Nephron progenitor cell (in vitro differentiated cells): ENCODE measurements around the gene POC1B.

Source experiments
- DNase-seq: peaks from one replicate; pipeline ENCODE4 v3.0.0; 2021
- H3K27ac Mint-ChIP-seq: 2 replicates; pipeline ENCODE4 v1.8.0; 2021; ENCODE audit warnings: mild to moderate bottlenecking, moderate library complexity, mixed read lengths
- H3K27me3 Mint-ChIP-seq: 2 replicates; pipeline ENCODE4 v1.8.0; 2021; ENCODE audit warnings: mild to moderate bottlenecking, low read depth, mixed read lengths; ENCODE audit not compliant: poor library complexity
- H3K36me3 Mint-ChIP-seq: 2 replicates; pipeline ENCODE4 v1.8.0; 2021; ENCODE audit warnings: low read depth, mixed read lengths
- H3K4me1 Mint-ChIP-seq: 2 replicates; pipeline ENCODE4 v1.8.0; 2021; ENCODE audit warnings: mixed read lengths
- H3K4me3 Mint-ChIP-seq: 2 replicates; pipeline ENCODE4 v1.8.0; 2021; ENCODE audit warnings: mild to moderate bottlenecking, moderate library complexity, mixed read lengths
- H3K9me3 Mint-ChIP-seq: 2 replicates; pipeline ENCODE4 v1.8.0; 2021; ENCODE audit warnings: mild to moderate bottlenecking, moderate library complexity, mixed read lengths
- TF ChIP-seq, protein P1 (sequence below): fragments of 200-600 bp; sonication (generic); IDR thresholded peaks from 2 replicates; pipeline ENCODE4 v1.5.0; 2021; ENCODE audit warnings: antibody characterized with exemption

The POC1B gene

DNA sequence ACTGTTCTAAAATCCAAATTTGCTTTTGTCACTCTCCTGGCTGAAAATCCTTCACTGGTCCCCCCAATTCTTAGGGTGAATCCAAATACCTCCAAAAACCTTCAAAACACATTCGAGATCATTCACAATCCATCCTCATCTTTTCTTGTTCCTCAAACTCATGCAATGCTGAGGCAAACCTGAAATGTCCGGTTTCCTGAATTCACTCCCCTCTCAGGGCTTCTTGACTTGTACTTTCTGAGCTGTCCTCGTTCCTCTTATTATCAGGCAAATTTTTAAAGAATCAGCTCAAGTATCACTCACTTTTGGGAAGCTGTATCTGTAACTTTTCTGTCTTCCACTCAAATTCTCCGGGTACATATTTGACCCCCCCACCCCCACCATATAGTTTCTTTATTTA lies 88.6 kb downstream of the POC1B start:
- Mint-ChIP-seq H3K4me1 (no peaks in the 10 kb centered on the region), H3K27me3 (peaks cover 4% of the 10 kb centered on the region), H3K4me3 (no peak overlapping the region), H3K36me3 (peaks cover 60% of the 10 kb centered on the region), H3K27ac (peak overlapping the region; percentile 5), H3K9me3 (peaks cover 40% of the 10 kb centered on the region)
- TF ChIP-seq, protein P1, sequence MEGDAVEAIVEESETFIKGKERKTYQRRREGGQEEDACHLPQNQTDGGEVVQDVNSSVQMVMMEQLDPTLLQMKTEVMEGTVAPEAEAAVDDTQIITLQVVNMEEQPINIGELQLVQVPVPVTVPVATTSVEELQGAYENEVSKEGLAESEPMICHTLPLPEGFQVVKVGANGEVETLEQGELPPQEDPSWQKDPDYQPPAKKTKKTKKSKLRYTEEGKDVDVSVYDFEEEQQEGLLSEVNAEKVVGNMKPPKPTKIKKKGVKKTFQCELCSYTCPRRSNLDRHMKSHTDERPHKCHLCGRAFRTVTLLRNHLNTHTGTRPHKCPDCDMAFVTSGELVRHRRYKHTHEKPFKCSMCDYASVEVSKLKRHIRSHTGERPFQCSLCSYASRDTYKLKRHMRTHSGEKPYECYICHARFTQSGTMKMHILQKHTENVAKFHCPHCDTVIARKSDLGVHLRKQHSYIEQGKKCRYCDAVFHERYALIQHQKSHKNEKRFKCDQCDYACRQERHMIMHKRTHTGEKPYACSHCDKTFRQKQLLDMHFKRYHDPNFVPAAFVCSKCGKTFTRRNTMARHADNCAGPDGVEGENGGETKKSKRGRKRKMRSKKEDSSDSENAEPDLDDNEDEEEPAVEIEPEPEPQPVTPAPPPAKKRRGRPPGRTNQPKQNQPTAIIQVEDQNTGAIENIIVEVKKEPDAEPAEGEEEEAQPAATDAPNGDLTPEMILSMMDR = no peak
- no peak for DNase-seq

DNA sequence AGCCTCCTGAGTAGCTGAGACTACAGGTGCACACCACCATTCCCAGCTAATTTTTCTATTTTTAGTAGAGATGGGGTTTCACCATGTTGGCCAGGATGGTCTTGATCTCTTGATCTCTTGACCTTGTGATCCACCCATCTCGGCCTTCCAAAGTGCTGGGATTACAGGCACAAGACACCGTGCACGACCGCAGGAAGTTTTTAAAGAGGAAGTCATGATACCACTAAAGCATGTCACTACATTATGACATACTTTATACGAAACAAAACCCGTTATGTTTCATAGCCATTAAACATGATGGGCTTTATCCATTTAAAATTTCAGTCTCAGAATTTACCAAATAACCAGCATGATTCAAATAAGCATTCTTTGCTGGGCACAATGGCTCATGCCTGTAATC lies 89.8 kb downstream of the POC1B start:
- Mint-ChIP-seq H3K4me1 (no peaks in the 10 kb centered on the region), H3K4me3 (no peak overlapping the region), H3K36me3 (peaks cover 49% of the 10 kb centered on the region), H3K27me3 (no peaks in the 10 kb centered on the region), H3K9me3 (peaks cover 28% of the 10 kb centered on the region), H3K27ac (no peak overlapping the region)
- no peak for DNase-seq
- TF ChIP-seq, protein P1 = no peak

DNA sequence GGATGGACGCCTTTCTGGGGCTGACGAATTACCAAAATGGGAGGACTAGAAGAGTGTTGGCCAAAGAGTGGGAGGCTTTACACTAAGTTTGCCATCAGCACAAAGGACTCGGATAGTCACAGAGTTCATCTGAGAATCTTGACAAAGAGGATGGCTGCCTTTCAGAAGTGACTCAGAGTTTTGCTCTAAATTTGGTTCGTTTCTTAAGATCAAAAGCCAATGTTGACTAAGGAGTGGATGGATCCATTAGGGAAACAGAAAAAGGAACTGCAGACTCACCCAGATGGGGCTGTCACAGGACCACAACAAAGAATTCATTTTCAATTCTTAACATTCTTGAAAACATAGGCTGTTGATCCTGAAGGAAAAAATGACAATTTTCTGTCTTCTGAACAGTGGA lies 92.2 kb downstream of the POC1B start:
- Mint-ChIP-seq H3K9me3 (peaks cover 8% of the 10 kb centered on the region), H3K27me3 (no peaks in the 10 kb centered on the region), H3K4me1 (no peaks in the 10 kb centered on the region), H3K36me3 (peaks cover 33% of the 10 kb centered on the region), H3K4me3 (no peak overlapping the region), H3K27ac (no peak overlapping the region)
- DNase-seq = no peak
- TF ChIP-seq, protein P1 = no peak

DNA sequence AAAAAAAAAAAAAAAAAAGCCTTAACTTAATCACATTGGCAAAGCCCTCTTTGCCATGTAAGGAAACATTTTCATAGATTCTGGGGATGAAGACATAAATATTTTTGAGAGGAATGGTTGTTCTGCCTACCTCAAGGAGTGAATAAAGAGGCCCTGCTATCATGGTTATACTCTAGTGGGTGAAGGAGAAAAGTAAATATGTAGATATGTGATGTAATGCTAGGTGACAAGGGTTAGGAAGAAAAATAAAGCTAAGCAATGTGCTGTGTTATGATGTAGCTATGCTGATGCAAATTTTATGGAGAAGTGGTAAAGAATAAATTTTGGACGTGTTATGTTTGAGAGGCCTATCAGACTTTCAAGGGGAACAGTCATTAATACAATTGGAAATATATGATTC lies 93.5 kb downstream of the POC1B start:
- Mint-ChIP-seq H3K36me3 (peaks cover 32% of the 10 kb centered on the region), H3K4me1 (no peaks in the 10 kb centered on the region), H3K27me3 (peaks cover 2% of the 10 kb centered on the region), H3K27ac (no peak overlapping the region), H3K4me3 (no peak overlapping the region), H3K9me3 (peaks cover 4% of the 10 kb centered on the region)
- no peak for DNase-seq
- TF ChIP-seq, protein P1 = no peak

DNA sequence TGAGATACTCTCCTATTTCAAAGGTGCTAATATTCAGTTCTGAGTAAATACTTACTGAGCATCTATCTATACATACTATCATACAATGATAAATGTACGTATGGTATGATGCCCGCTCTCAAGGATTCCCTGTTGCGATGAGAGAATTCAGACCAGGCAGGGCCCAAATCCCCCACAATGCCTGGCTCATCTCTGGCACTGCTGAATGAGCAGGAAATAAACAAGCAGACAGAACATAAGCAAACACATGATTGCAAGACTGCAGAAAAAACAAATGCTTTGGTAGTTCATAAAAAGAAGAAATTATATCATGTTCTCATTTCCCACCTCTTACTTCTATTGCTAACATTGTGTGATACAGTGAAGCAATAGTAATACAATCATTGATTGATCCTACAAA lies 96.3 kb downstream of the POC1B start:
- Mint-ChIP-seq H3K4me1 (no peaks in the 10 kb centered on the region), H3K27me3 (peaks cover 2% of the 10 kb centered on the region), H3K27ac (no peak overlapping the region), H3K9me3 (peaks cover 7% of the 10 kb centered on the region), H3K36me3 (peaks cover 43% of the 10 kb centered on the region), H3K4me3 (no peak overlapping the region)
- no peak for DNase-seq
- TF ChIP-seq, protein P1 = no peak

DNA sequence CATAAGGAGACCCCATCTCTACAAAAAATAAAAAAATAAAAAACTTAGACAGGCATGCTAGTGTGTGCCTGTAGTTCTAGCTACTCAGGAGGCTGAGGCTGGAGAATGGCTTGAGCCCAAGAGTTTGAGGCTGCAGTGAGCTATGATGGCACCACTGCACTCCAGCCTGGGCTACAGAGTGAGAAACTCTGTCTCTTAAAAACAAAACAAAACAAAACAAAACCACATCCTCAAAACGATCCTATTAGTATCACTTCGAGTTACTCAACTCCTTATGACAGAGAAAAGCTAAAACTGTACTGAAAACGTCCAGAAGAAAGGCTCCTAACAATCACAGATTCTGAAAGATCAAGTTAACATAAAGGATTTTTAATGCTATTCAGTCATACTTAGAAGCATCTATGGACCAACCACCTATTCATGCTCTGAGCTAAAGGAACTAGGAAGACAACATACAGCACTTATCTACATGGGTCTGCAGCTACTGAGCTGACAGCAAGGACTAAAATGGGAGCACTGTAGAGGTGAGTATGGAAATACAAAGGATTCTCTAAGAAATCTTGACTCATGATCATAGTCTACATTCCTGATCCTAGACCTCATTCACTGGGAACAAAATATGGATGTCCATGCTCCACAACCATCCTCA lies 98.2 kb downstream of the POC1B start:
- Mint-ChIP-seq H3K9me3 (peaks cover 7% of the 10 kb centered on the region), H3K27ac (no peak overlapping the region), H3K4me1 (no peaks in the 10 kb centered on the region), H3K4me3 (no peak overlapping the region), H3K36me3 (peaks cover 37% of the 10 kb centered on the region), H3K27me3 (peaks cover 2% of the 10 kb centered on the region)
- no peak for DNase-seq
- TF ChIP-seq, protein P1 = no peak
